GM13977 (cell line): ENCODE results near the gene VDAC2.

Experiments used
- DNase-seq: peaks from one replicate; pipeline ENCODE4 v3.0.0; 2012; ENCODE audit warnings: low spot score
- CTCF ChIP-seq: IDR thresholded peaks from 2 replicates; pipeline ENCODE4 v1.5.1; 2012; ENCODE audit warnings: mild to moderate bottlenecking, control low read depth; ENCODE audit not compliant: insufficient read depth; ENCODE audit errors: extremely low read depth, missing control alignments
- in situ Hi-C: fragments of 300-500 bp; cut with MboI; formaldehyde crosslinking; loops from one replicate; pipeline ENCODE4 v1.12.0; 2022; ENCODE audit warnings: low sequenced_read_pairs, low pct_unique_long_range_greater_than_20kb, mixed read lengths, inconsistent platforms; ENCODE audit not compliant: unreplicated experiment

VDAC2 gene

GRCh38 chr10:75210282-75211006, at the start of gene VDAC2:
TSS of gene VDAC2 (plus strand) at chr10:75210796. CDS start at chr10:75211159, 363 bp downstream.
- peak; percentile 97 for DNase-seq
- TF ChIP-seq CTCF: no peak
- in situ Hi-C loops: no loop called here

GRCh38 chr10:75165684-75166622, 44.6 kb upstream of the VDAC2 start:
- in situ Hi-C loops: no loop called here
- peak; percentile 67 for DNase-seq
- TF ChIP-seq CTCF: no peak

- TF ChIP-seq CTCF: no peak
- in situ Hi-C loops: no loop called here
- DNase-seq: no peak
These were observed 44.0 kb upstream of the VDAC2 start for GRCh38 chr10:75166623-75166972.

- no peak for DNase-seq
- in situ Hi-C loops: no loop called here
- no peak for TF ChIP-seq CTCF
These were observed 42.3 kb upstream of the VDAC2 start for GRCh38 chr10:75168275-75168674.

GRCh38 chr10:75170215-75170614, 40.4 kb upstream of the VDAC2 start:
- TF ChIP-seq CTCF: no peak
- in situ Hi-C loops: no loop called here
- DNase-seq: no peak

GRCh38 chr10:75175046-75175445, 35.5 kb upstream of the VDAC2 start:
- DNase-seq: no peak
- TF ChIP-seq CTCF: no peak
- in situ Hi-C loops: no loop called here
